Transverse colon (tissue), 4 donors: ENCODE measurements around the gene TPD52L1. TPM values are rescaled to one million over a fixed set of nuclear protein-coding genes. Genes with fewer than 3 reads are reported as not detected.

Experiments
- DNase-seq: peaks from one replicate; pipeline ENCODE4 v3.0.0-alpha.2; 2019
- H3K27ac ChIP-seq, 4 donors: fragments of 200-600 bp; sonication (generic); 2 replicates each; pipeline ENCODE4 v1.5.1; 2016 to 2018; ENCODE audit warnings: inconsistent platforms in 4 of 4
- H3K27me3 ChIP-seq: fragments of 200-600 bp; sonication (generic); 2 replicates; pipeline ENCODE4 v1.5.1; 2017; ENCODE audit warnings: inconsistent platforms
- H3K36me3 ChIP-seq, 4 donors: fragments of 200-600 bp; sonication (generic); 2 replicates each; pipeline ENCODE4 v1.5.1; 2017 to 2019; ENCODE audit warnings: inconsistent platforms in 4 of 4
- H3K4me1 ChIP-seq, 4 donors: fragments of 200-600 bp; sonication (generic); 2 replicates each; pipeline ENCODE4 v1.5.1; 2017 to 2020; ENCODE audit warnings: inconsistent platforms in 4 of 4
- H3K4me3 ChIP-seq, 4 donors: fragments of 200-600 bp; sonication (generic); 1 replicate in 1 of 4; 2 replicates in 3 of 4; pipeline versions ENCODE4 v1.5.1 to v1.6.1; 2017 to 2019; ENCODE audit warnings: inconsistent platforms in 4 of 4
- H3K9me3 ChIP-seq, 2 donors: fragments of 200-600 bp; sonication (generic); 2 replicates each; pipeline ENCODE4 v1.5.1; 2017 to 2019; ENCODE audit warnings: inconsistent platforms in 2 of 2
- EP300 ChIP-seq: sonication (generic); formaldehyde crosslinking; IDR thresholded peaks from one replicate; pipeline ENCODE4 v1.6.1; 2017; ENCODE audit warnings: antibody characterized with exemption, low read depth
- POLR2A ChIP-seq: fragments of 450-650 bp; IDR thresholded peaks from one replicate; pipeline ENCODE4 v1.6.1; 2016; ENCODE audit warnings: antibody characterized with exemption, mild to moderate bottlenecking, moderate library complexity
- POLR2AphosphoS5 ChIP-seq, 3 donors: sonication (generic); formaldehyde crosslinking; IDR thresholded peaks; one replicate each; pipeline ENCODE4 v1.6.1; 2016; ENCODE audit warnings: antibody characterized with exemption in 3 of 3
- WGBS, 2 donors: methylation state at CpG; one replicate each; pipeline ENCODE4 v1.1.5; 2018; ENCODE audit warnings: low coverage in 1 of 2; 5-methylcytosine and 5-hydroxymethylcytosine counted together
- in situ Hi-C, 4 donors: fragments of 200-750 bp; cut with MboI; loops; one replicate each; pipeline versions ENCODE4 v1.15.0 to v1.15.1; 2017; ENCODE audit warnings: low sequenced_read_pairs in 3 of 4, low pct_ligation_motif_present in 1 of 4, low pct_unique_long_range_greater_than_20kb in 1 of 4
- intact Hi-C: fragments of 100-400 bp; cut with DNase I; formaldehyde crosslinking; loops from one replicate; pipeline ENCODE4 v1.15.1; 2023; ENCODE audit warnings: low total_unique reads
- total RNA-seq, 4 donors: library from RNA; depleted of rRNA; stranded (reverse); fragments of >200 nt; gene quantifications; one replicate each; pipeline ENCODE4 v1.1.0, GENCODE V29; 2016
- TF ChIP-seq, protein P1 (sequence below), 5 experiments: fragments of 200-600 bp in 3 of 5; fragments of 450-650 bp in 2 of 5; sonication (generic) in 3 of 5; IDR thresholded peaks; 1 replicate in 2 of 5; 2 replicates in 3 of 5; pipeline ENCODE4 v1.5.1; 2016 to 2017; ENCODE audit warnings: antibody characterized with exemption in 5 of 5, inconsistent platforms in 3 of 5, mild to moderate bottlenecking in 2 of 5, moderate library complexity in 1 of 5

TPD52L1 gene
- total RNA-seq, 4 donors from 2014 or later: 2.6 to 96.5 (median 25.2) TPM

- H3K9me3 ChIP-seq: no peaks in the 10 kb centered on the region
- no peak for DNase-seq
- WGBS, 2 donors: 66 to 81% methylated on average over 3 of the region's 3 CpGs
- peaks cover 0 to 3% (median 0%) of the 10 kb centered on the region in 4 donors for H3K4me1 ChIP-seq
- H3K36me3 ChIP-seq: no peaks in the 10 kb centered on the region
- intact Hi-C loops (no loop called here), in situ Hi-C loops (no loop called here)
- no peak overlapping the region for H3K4me3 ChIP-seq
- no peak overlapping the region for H3K27ac ChIP-seq
- no peak for TF ChIP-seq POLR2AphosphoS5 (IDR thresholded peaks at IDR 0.05)
- no peak for TF ChIP-seq EP300
- TF ChIP-seq, protein P1, sequence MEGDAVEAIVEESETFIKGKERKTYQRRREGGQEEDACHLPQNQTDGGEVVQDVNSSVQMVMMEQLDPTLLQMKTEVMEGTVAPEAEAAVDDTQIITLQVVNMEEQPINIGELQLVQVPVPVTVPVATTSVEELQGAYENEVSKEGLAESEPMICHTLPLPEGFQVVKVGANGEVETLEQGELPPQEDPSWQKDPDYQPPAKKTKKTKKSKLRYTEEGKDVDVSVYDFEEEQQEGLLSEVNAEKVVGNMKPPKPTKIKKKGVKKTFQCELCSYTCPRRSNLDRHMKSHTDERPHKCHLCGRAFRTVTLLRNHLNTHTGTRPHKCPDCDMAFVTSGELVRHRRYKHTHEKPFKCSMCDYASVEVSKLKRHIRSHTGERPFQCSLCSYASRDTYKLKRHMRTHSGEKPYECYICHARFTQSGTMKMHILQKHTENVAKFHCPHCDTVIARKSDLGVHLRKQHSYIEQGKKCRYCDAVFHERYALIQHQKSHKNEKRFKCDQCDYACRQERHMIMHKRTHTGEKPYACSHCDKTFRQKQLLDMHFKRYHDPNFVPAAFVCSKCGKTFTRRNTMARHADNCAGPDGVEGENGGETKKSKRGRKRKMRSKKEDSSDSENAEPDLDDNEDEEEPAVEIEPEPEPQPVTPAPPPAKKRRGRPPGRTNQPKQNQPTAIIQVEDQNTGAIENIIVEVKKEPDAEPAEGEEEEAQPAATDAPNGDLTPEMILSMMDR (IDR thresholded peaks at IDR 0.05): no peak
- no peak for TF ChIP-seq POLR2A
- H3K27me3 ChIP-seq: no peaks in the 10 kb centered on the region
Observed at GRCh38 chr6:125255201-125255600, 101.6 kb downstream of the TPD52L1 start.

DNA sequence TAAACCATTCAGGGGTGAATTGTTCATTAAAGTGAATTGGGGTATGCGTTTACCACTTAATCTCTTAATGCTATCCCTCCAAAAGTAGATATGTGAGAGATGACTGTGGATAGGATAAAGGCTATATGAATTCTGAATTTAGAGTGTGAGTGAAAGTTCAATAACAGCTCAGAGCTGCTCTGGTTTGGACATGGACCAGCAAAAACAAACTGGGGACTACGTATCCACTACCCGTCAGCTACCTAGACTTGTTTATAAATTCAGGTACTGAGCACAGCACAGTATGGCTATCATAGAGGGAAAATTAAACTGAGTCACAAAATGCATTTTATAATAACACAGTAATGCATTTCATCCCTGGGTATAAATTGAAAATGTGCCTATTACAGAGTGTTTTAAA is 103.8 kb downstream of the TPD52L1 start:
- Histone ChIP-seq H3K9me3 (no peaks in the 10 kb centered on the region), H3K36me3 (no peaks in the 10 kb centered on the region), H3K27ac (no peak overlapping the region), H3K4me1 (no peaks in the 10 kb centered on the region), H3K4me3 (no peak overlapping the region), H3K27me3 (no peaks in the 10 kb centered on the region)
- 95 to 96% methylated on average over 3 of the region's 3 CpGs for WGBS, 2 donors
- no peak for TF ChIP-seq POLR2A
- no peak for TF ChIP-seq POLR2AphosphoS5 (IDR thresholded peaks at IDR 0.05)
- TF ChIP-seq EP300: no peak
- TF ChIP-seq, protein P1 (IDR thresholded peaks at IDR 0.05): no peak
- in situ Hi-C loops: no loop called here
- intact Hi-C loops: no loop called here
- DNase-seq: no peak

- DNase-seq: no peak
- intact Hi-C loops: no loop called here
- H3K27me3 ChIP-seq: no peaks in the 10 kb centered on the region
- TF ChIP-seq POLR2AphosphoS5 (IDR thresholded peaks at IDR 0.05) (no peak), POLR2A (no peak), EP300 (no peak)
- TF ChIP-seq, protein P1 (IDR thresholded peaks at IDR 0.05): no peak
- H3K36me3 ChIP-seq: no peaks in the 10 kb centered on the region
- 78 to 87% methylated on average over 2 of the region's 2 CpGs for WGBS, 2 donors
- no peak overlapping the region for H3K27ac ChIP-seq
- H3K4me3 ChIP-seq: no peak overlapping the region
- no peaks in the 10 kb centered on the region for H3K4me1 ChIP-seq
- in situ Hi-C loops: no loop called here
- H3K9me3 ChIP-seq: no peaks in the 10 kb centered on the region
Observed at GRCh38 chr6:125258651-125259353, 105.2 kb downstream of the TPD52L1 start.

DNA sequence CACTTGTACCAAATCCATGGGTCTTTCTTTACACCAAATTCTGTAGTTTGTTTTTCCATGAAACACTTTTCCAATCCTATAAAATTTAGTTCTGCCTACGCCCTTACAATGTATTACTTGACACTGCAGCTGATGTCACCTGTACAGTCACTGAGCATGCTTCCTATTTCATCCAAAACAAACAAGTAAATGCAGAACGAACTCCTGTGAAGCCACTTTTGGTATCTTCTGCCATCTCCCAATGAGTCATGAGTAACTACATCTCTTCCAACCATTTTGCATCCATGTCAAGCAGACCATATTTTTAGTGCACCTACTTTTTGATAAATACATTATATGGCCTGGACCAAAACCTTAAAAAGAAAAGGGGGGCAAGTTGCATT is 105.8 kb downstream of the TPD52L1 start:
- TF ChIP-seq EP300 (no peak), POLR2A (no peak), POLR2AphosphoS5 (IDR thresholded peaks at IDR 0.05) (no peak)
- TF ChIP-seq, protein P1 (IDR thresholded peaks at IDR 0.05): no peak
- DNase-seq: no peak
- H3K27me3 ChIP-seq: no peaks in the 10 kb centered on the region
- no peaks in the 10 kb centered on the region for H3K36me3 ChIP-seq
- no peak overlapping the region for H3K4me3 ChIP-seq
- H3K27ac ChIP-seq: no peak overlapping the region
- H3K9me3 ChIP-seq: no peaks in the 10 kb centered on the region
- 68 to 83% methylated on average over 2 of the region's 2 CpGs for WGBS, 2 donors
- no peaks in the 10 kb centered on the region for H3K4me1 ChIP-seq
- intact Hi-C loops: no loop called here
- in situ Hi-C loops: no loop called here
